Body of pancreas (tissue), 4 donors: Measurements from ENCODE around the gene SAV1.

ENCODE experiments used
- CTCF ChIP-seq, 7 experiments: fragments of 450-650 bp in 4 of 7; fragments of 200-600 bp in 3 of 7; sonication (generic) in 3 of 7; IDR thresholded peaks; one replicate each; pipeline ENCODE4 v1.5.1; 2016 to 2019; ENCODE audit warnings: antibody characterized with exemption in 7 of 7
- POLR2A ChIP-seq, 3 donors: fragments of 450-650 bp; IDR thresholded peaks; one replicate each; pipeline ENCODE4 v1.6.1; 2016; ENCODE audit warnings: antibody characterized with exemption in 3 of 3, mild to moderate bottlenecking in 2 of 3

GRCh38 chr14:50606468-50606867, 61.6 kb downstream of the SAV1 start:
- TF ChIP-seq CTCF (IDR thresholded peaks at IDR 0.05) (no peak), POLR2A (IDR thresholded peaks at IDR 0.05) (no peak)
